OCI-LY1 (cell line): ENCODE results near the gene C16orf54.
"Not testable (repeated sequence)": the region's sequence is repeated elsewhere in the genome, so short reads cannot be mapped to it uniquely, and the experiment has no call there.

ENCODE experiments used
- H2AFZ ChIP-seq: fragments of 200-600 bp; sonication (generic), shearing (Covaris generic); 2 replicates; pipeline ENCODE4 v1.6.0; 2014; ENCODE audit warnings: antibody characterized with exemption, mild to moderate bottlenecking, low read length
- H3F3A ChIP-seq: fragments of 200-600 bp; sonication (generic), shearing (Covaris generic); 2 replicates; pipeline ENCODE4 v1.6.0; 2014; ENCODE audit warnings: mild to moderate bottlenecking, antibody characterized with exemption, low read length, moderate library complexity; ENCODE audit not compliant: insufficient read depth
- H3K27ac ChIP-seq: fragments of 200-600 bp; sonication (generic); 2 replicates; pipeline ENCODE4 v1.5.1; 2014; ENCODE audit warnings: low read length, mixed run types, mild to moderate bottlenecking, low read depth; ENCODE audit not compliant: poor library complexity, severe bottlenecking
- H3K27me3 ChIP-seq: fragments of 200-600 bp; sonication (generic); 2 replicates; pipeline ENCODE4 v1.6.0; 2014; ENCODE audit warnings: antibody characterized with exemption, mild to moderate bottlenecking, low read length, moderate library complexity; ENCODE audit not compliant: insufficient read depth
- H3K36me3 ChIP-seq: fragments of 200-600 bp; sonication (generic); 2 replicates; pipeline ENCODE4 v1.6.1; 2014; ENCODE audit warnings: mild to moderate bottlenecking, antibody characterized with exemption, low read length, moderate library complexity, mixed read lengths; ENCODE audit not compliant: insufficient read depth
- H3K4me1 ChIP-seq: fragments of 200-600 bp; sonication (generic); 2 replicates; pipeline ENCODE4 v1.5.1; 2014; ENCODE audit warnings: mild to moderate bottlenecking, low read length, moderate library complexity; ENCODE audit not compliant: insufficient read depth, severe bottlenecking
- H3K4me2 ChIP-seq: fragments of 200-600 bp; sonication (generic), shearing (Covaris generic); 2 replicates; pipeline ENCODE4 v1.6.1; 2014; ENCODE audit warnings: low read length
- H3K4me3 ChIP-seq: fragments of 200-600 bp; sonication (generic); 2 replicates; pipeline ENCODE4 v1.5.1; 2014; ENCODE audit warnings: low read length, low read depth, mild to moderate bottlenecking, mixed read lengths; ENCODE audit not compliant: poor library complexity, severe bottlenecking
- H3K79me2 ChIP-seq: fragments of 200-600 bp; shearing (Covaris generic); 2 replicates; pipeline ENCODE4 v1.6.1; 2016; ENCODE audit warnings: mixed run types, low read length, mixed read lengths; ENCODE audit not compliant: insufficient read depth
- H3K9ac ChIP-seq: fragments of 200-600 bp; sonication (generic), shearing (Covaris generic); 2 replicates; pipeline ENCODE4 v1.6.1; 2014; ENCODE audit warnings: mild to moderate bottlenecking, low read length, mixed read lengths
- H3K9me2 ChIP-seq: fragments of 200-600 bp; sonication (generic), shearing (Covaris generic); 2 replicates; pipeline ENCODE4 v1.6.1; 2014; ENCODE audit warnings: low read depth, mild to moderate bottlenecking, low read length, mixed read lengths
- H3K9me3 ChIP-seq: fragments of 200-600 bp; shearing (Covaris generic); 2 replicates; pipeline ENCODE4 v1.6.1; 2014; ENCODE audit warnings: low read length, mixed read lengths
- H4K20me1 ChIP-seq: fragments of 200-600 bp; sonication (generic), shearing (Covaris generic); 2 replicates; pipeline ENCODE4 v1.6.0; 2016; ENCODE audit warnings: mild to moderate bottlenecking, low read length; ENCODE audit not compliant: insufficient read depth
- EZH2 ChIP-seq: fragments of 200-600 bp; sonication (generic), shearing (Covaris generic); IDR thresholded peaks from 2 replicates; pipeline ENCODE4 v1.8.0; 2017; ENCODE audit warnings: borderline replicate concordance, mixed run types, mild to moderate bottlenecking, antibody characterized with exemption, low read length, moderate library complexity, mixed read lengths
- TF ChIP-seq, protein P1 (sequence below): fragments of 200-600 bp; sonication (generic), shearing (Covaris generic); IDR thresholded peaks from 2 replicates; pipeline ENCODE4 v1.5.1; 2017; ENCODE audit warnings: mild to moderate bottlenecking, antibody characterized with exemption, low read length, moderate library complexity, mixed read lengths

The C16orf54 gene

DNA sequence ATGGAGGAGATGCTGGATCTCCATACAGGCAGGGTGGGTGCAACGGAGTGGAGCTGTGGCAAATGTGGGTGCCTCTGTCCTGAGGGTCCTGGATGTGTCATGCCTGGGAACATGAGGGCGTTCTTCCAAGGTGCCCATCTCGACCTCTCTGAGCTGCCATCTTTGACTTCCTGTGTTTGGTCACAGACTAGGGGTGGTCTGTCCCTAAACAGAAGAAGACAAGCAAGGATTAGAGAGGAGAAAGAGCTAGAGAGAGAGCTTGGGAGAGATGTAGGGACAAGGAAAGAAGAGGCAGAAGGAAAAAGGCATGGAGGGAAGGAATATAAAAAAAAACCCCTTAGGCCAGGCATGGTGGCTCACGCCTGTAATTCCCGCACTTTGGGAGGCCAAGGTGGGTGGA is 28.9 kb upstream of the C16orf54 start:
- Histone ChIP-seq H3K4me3 (no peak overlapping the region), H3K27ac (no peak overlapping the region), H3K9me3 (no peaks in the 10 kb centered on the region), H3K4me2 (no peak overlapping the region), H3K9ac (no peak overlapping the region), H3K79me2 (no peaks in the 10 kb centered on the region), H3K9me2 (no peaks in the 10 kb centered on the region), H2AFZ (no peak overlapping the region), H4K20me1 (no peaks in the 10 kb centered on the region), H3K4me1 (no peaks in the 10 kb centered on the region), H3K36me3 (no peaks in the 10 kb centered on the region), H3K27me3 (no peaks in the 10 kb centered on the region), H3F3A (no peaks in the 10 kb centered on the region)
- no peak for TF ChIP-seq EZH2
- TF ChIP-seq, protein P1, sequence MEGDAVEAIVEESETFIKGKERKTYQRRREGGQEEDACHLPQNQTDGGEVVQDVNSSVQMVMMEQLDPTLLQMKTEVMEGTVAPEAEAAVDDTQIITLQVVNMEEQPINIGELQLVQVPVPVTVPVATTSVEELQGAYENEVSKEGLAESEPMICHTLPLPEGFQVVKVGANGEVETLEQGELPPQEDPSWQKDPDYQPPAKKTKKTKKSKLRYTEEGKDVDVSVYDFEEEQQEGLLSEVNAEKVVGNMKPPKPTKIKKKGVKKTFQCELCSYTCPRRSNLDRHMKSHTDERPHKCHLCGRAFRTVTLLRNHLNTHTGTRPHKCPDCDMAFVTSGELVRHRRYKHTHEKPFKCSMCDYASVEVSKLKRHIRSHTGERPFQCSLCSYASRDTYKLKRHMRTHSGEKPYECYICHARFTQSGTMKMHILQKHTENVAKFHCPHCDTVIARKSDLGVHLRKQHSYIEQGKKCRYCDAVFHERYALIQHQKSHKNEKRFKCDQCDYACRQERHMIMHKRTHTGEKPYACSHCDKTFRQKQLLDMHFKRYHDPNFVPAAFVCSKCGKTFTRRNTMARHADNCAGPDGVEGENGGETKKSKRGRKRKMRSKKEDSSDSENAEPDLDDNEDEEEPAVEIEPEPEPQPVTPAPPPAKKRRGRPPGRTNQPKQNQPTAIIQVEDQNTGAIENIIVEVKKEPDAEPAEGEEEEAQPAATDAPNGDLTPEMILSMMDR = no peak

DNA sequence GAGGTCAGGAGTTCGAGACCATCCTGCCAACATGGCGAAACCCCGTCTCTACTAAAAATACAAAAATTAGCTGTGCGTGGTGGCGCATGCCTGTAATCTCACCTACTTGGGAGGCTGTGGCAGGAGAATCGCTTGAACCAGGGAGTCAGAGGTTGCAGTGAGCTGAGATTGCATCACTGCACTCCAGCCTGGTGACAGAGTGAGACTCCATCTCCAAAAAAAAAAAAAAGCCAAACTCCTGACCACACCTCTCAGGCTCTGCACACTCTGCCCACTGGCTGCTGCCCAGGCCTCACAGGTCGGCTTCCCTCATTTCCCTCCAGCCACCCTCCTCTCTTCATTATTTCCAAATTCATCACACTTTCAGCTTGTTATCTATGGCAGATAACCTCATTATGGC is 26.5 kb upstream of the C16orf54 start:
- not testable (repeated sequence) for H3F3A ChIP-seq, H3K27ac ChIP-seq, H3K27me3 ChIP-seq, H3K79me2 ChIP-seq, H3K4me1 ChIP-seq, H2AFZ ChIP-seq, H3K9ac ChIP-seq, H3K36me3 ChIP-seq, H3K4me3 ChIP-seq, H3K4me2 ChIP-seq, H3K9me3 ChIP-seq, H4K20me1 ChIP-seq, H3K9me2 ChIP-seq

DNA sequence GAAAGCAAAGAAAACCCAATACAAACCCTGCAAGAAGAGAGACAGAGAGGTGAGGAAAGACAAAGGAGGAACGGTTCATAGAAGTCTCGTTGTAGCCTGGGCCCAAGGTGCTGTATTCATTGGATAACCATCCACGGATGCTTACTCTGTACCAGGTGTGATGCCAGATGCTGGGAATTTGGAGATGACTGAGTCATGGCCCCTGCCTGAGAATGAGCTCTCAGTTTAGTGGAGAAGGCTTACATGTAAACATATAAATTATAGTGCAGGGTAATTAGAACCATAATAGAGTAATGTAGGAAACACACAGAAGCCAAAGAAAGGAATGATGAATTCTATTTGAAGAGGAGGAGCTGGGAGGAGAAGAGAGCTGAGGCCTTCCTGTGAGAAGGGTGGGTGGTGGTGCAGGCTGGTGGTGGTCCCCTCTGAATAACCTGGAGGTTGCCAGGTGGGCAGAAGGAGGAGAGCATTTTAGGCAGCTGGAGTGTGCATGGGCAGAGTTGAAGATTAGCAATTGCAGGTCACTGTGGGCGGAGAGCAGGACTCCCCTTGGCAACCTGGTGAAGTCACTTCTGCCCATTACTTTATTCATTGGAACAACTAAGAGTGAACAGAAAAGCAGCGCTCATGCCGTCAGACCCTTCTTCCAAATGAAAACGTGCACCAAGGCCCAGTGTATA is 24.6 kb upstream of the C16orf54 start:
- Histone ChIP-seq H3K4me1 (no peaks in the 10 kb centered on the region), H3K9me2 (no peaks in the 10 kb centered on the region), H3F3A (no peaks in the 10 kb centered on the region), H3K79me2 (no peaks in the 10 kb centered on the region), H3K9ac (no peak overlapping the region), H3K4me2 (no peak overlapping the region), H4K20me1 (no peaks in the 10 kb centered on the region), H3K4me3 (no peak overlapping the region), H3K27ac (no peak overlapping the region), H3K36me3 (no peaks in the 10 kb centered on the region), H3K27me3 (no peaks in the 10 kb centered on the region), H3K9me3 (no peaks in the 10 kb centered on the region), H2AFZ (no peak overlapping the region)
- TF ChIP-seq, protein P1 = no peak
- no peak for TF ChIP-seq EZH2

DNA sequence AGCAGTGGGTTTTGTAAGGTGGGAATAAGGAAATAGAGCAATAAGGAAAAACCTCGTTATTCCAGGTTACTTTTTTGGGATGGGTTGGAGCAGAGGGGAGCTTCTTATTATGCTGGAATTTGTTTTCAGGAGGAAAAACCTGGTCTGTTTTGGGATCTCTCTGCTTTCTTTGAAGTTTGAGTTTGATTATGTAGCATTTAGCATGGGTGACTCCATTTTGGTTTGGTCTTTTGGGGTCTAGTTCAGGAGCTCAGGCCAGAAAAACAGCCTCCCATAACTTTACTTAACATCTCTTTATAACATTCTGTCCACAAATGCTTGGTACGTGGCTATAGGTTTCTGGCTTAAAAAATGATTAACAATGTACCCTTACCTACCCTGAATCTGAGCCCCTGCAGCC is 23.7 kb upstream of the C16orf54 start:
- H3K4me1 ChIP-seq = no peaks in the 10 kb centered on the region

More for the DNA sequence above, 23.7 kb upstream of the C16orf54 start:
- Histone ChIP-seq H3K9ac (no peak overlapping the region), H3K4me3 (no peak overlapping the region), H3K79me2 (no peaks in the 10 kb centered on the region), H3K27me3 (no peaks in the 10 kb centered on the region), H3K27ac (no peak overlapping the region), H3K4me2 (no peak overlapping the region), H4K20me1 (no peaks in the 10 kb centered on the region), H2AFZ (no peak overlapping the region), H3K9me3 (no peaks in the 10 kb centered on the region), H3K9me2 (no peaks in the 10 kb centered on the region), H3F3A (no peaks in the 10 kb centered on the region), H3K36me3 (no peaks in the 10 kb centered on the region)
- no peak for TF ChIP-seq EZH2
- TF ChIP-seq, protein P1 = no peak
